Erythroblast (primary cell): ENCODE data around the gene B3GALT4.

Experiments used
- DNase-seq, 2 experiments: peaks; one replicate each; lab custom pipeline; 2025; lab: John Stamatoyannopoulos, UW
- GATA1 ChIP-seq: IDR thresholded peaks from 2 replicates; pipeline ENCODE4 v1.6.1; 2011; ENCODE audit warnings: low read depth, mild to moderate bottlenecking, control low read depth, low read length, moderate library complexity
- POLR2A ChIP-seq: IDR thresholded peaks from 2 replicates; pipeline ENCODE4 v1.6.1; 2011; ENCODE audit warnings: mild to moderate bottlenecking, low read length

B3GALT4 gene

DNA sequence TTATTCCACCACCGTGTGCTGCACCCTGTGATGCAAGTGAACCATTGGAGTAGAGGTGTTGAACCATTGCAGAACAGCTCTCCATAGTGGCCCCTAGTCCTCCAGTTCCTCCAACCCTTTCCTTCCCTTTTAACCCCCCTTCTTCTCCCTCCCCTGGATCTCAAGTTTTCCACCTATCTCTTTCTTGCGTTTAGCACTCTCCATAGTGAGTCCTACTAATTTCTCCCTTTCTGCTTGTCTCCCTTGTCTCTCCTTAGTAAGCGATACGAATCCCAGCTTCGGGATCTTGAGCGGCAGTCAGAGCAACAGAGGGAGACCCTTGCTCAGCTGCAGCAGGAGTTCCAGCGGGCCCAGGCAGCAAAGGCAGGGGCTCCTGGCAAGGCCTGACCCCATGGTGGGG, 13.5 kb downstream of the B3GALT4 start:
- no peak for TF ChIP-seq GATA1
- TF ChIP-seq POLR2A: no peak
- DNase-seq: no peak

DNA sequence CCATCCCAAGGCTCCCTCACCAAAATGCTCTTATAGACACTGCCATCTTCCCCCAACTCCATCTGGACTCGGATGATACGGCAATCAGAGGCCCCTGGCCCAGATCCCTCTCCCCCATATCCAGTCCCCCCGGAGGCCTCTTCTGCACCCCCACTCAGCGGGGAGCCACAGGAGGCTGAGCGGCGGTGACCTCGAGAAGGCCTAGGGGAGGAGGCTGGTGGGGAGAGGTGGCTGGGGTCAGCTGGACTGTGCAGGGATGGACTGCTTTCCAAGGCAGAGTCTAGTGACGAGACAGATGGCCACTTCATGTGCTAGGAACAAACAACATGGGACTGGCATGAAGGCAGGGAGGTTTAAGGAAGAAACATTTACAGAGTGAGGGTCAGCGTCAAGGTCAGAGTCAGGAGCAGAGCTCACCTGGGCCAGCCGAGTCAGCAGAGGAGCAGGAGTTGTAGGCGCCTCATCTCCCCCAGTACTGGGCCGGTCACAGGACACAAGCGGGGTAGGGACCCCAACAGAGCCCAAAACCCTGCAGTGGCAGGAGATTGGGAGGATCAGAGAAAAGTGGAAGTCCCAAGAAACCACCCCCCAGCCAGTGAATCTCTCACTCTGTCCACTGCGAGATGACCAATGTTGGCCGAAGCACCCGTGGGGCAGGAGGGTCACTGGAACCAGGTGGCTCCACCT, 16.2 kb downstream of the B3GALT4 start:
- no peak for DNase-seq

DNA sequence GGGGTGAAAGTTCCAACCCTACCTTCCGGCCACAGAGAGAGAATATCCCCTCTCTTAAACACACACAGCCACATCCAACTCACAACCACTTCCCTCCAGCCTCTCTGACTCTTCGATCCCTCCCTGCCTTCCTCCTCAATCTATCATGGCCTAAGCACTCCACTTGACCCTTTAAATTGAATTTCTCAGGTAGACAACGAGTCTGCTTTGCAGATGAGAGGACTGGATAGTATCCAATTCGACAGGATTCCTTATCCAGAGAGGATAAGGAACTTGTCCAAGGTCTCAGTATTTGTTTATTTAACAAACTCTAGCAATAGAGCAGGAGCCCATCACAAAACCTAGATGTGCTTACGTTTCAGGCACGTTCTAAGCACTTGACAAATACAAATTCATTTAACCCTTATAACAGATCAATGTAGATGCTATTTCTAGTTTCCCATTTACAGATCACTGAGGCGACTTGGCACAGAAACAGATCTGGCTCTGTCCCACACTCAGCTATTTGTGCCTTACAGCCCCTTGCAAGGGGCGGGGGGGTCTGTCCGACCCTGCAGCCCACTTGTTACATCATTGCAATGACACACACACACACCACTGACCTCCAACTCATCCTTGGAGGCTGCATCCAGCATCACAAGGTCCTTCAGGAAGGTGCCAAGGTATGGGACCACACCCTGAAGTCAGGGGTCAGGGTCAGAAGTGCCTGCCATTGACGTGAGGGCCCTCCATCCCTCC, 17.3 kb downstream of the B3GALT4 start:
- DNase-seq: no peak
- no peak for TF ChIP-seq GATA1
- no peak for TF ChIP-seq POLR2A

More for the DNA sequence above, 16.2 kb downstream of the B3GALT4 start:
- no peak for TF ChIP-seq GATA1
- TF ChIP-seq POLR2A: no peak

DNA sequence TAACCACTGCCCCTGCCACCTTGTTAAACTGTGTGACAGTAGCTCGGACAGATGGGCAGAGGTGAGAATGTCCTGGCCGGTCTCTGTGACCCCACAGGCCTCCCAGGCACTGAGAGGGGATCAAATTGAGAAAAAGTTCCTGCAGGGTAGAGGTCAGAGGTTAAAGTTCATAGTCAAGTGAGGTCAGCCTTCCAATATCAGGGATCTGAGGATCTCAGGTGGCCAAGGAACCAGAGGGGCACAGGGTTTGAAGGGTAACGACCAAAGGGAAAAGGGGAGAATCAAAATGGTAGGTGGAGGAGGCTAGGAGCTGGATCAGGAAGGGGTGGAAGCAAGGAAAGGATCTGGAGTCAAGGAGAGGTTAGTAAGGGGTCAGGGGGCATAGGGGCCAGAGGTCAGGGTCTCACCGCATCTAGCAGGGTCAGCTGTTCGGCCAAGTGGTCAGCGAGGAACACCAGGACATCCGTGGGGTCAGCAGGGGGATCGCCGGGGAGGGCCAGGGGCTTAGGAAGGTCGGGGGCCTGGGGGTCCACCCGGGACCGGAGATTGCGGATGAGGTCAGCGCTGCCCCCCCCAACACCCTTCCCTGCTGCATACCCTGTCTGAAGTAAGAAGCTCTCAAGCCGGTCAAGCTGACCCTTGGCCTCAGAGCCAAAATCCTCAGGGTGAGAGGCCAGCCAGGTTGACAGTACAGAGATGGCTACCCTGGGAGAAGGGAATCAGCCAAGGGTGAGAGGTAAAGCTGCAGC, 18.9 kb downstream of the B3GALT4 start:
- no peak for TF ChIP-seq GATA1
- TF ChIP-seq POLR2A: no peak
- no peak for DNase-seq

DNA sequence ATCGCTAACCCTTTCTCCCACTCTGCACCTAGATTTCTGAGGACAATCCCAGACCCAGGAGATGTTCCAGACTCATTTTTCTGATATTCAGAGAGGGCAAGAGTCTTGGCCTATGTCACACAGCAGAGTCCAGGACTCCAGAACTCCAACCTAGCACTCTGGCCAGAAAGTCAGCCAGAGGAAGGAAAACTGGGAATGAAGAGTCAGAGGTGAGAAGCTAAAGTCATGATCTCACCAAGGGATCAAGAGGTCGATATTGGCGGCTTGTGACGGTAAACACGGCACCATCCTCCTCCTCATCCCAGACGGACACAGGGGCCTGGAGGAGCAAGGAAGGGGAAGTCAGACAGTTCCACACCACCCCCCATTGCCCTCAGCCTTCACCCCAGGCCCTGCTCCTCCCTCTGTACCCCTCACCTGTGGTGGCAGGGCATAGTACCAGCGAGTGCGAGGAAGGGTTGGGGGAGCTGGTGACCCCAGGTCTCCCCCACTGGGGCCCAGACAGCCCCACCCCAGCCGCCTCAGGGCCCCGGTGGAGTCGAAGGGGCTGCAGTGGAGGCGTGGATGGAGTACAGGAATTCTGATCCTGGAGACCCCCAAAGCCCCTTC, 20.0 kb downstream of the B3GALT4 start:
- no peak for TF ChIP-seq POLR2A
- no peak for TF ChIP-seq GATA1
- no peak for DNase-seq

DNA sequence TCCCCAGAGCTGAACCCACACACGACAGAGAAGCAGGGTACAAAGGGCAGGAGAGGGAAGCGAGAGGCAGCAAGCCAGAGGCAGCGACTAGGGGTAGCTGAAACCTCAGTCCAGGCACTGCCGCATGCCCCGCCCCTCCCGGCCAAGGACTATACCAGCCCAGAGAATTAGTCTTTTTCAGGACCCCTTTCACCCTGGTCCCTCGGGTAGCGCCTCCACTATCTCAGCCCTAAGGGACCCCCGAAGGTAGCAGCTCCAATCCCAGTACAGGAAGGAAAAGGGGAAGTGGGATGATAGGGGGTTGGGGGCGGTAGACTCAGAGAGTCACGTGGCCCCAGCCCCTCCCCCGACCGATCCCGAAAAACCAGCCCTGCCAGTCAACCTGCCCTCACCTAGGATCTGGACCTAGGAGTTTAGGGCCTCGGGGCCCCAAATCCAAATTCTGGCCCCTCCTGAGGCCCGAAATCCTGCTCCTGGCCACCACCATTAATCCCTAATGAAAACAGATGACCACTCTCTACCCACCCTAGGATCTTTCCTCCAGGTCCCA, 20.6 kb downstream of the B3GALT4 start:
- no peak for TF ChIP-seq GATA1
- no peak for DNase-seq

DNA sequence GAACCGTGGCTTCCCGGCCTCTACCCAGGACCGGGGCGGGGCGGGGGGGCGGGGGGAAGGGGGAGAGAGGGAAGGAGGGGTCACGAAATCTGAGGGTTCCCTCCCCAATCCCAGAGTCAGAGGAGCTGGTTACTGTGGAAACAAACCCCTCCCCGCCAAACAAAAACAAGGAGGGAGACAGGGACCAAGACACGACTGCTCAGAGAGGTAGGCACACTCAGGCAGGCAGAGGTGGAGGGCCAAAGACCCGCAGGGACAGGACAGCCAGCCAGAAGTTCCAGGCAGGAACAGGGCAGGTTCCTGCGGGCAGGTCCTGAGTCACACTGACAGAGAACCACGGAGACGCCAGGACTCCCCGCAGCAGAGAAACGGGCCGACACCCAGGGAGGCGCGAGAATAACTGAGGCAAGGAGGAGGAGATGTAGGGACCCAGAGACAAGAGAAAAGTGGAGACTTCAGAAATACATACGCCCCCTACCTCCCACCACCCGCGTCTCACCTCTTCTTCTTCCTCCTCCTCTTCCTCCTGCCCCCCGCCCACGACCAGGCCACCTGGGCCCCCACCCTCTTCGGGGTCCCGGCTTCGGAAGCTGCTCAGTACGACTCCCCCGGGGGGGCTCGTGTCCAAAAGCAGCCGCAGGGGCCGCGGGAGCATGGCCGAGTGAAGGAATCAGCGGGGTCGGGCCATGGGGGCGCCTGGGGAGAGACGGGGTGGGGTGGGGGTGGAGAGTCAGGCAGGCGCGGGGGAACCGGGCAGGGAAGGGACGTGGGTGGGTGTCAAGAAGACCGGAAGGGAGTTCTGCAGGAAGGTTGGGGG, 21.2 kb downstream of the B3GALT4 start:
- TF ChIP-seq GATA1 (no peak), POLR2A (peak; percentile 72)
- DNase-seq: peak; percentile 73 to 76

DNA sequence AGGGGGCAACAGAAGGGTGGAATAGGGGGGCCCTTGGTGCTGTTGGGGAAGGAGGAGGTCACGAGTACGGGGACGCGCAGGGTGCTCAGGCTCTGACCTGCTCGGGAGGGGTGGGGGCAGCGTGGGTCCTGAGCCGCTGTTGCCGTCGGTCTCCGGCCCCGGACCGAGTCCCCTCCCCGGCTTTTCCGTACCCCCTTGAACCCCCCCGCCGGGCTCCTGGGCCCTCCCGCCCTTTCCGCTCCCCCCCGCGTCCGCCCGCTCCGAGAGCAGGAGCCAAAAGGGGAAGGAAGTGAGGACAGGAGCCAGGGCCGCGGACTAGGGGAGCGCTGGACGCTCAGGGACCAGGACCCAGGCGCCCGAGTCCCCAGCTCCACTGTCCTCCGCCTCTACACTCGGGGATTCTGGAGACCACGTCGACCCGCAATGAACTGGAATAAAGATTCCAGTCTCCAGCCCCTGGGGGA, 21.9 kb downstream of the B3GALT4 start, which contains the start of gene RGL2:
TSS of gene RGL2 (minus strand) at position 170 of the 464 bp plus-strand sequence. CDS start 332 bp downstream, outside the sequence.
- TF ChIP-seq GATA1 (no peak), POLR2A (no peak)
- DNase-seq: peak; percentile 68 to 77

DNA sequence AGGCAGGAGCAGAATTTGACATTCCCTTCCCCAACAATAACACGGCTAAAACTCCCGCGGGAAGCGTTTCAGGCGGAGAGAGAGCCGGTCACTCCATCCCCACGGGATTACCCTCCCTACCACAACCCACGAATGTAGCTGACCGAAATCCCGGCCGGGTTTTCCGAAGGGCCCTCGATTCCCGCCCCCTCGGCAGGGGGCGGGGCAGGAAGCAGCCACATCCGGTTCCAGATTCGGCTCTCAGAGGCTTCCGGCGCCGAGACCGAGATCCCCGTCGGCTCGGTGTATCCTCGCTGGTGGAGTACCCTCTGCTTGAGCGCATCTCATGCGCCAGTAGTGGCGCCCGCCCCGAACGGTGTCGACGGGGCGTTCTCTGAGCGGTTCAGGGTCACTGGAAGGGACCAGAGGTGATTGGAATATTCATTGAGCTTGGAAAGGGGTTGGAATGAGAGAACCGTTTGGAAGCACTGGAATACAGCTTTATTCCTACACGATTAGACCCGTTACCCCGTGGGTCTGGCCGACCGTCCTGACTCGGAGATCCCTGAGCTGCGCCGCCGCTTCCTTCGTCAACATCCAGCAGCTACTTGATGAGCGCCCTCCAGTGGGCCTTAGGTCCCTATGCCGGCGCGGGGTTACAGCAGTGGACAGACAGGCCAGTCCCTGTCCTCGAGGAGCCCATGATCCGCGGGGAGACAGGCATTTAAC, 22.5 kb downstream of the B3GALT4 start:
- peak; percentile 92 to 94 for DNase-seq
- no peak for TF ChIP-seq GATA1
- peak; percentile 97 for TF ChIP-seq POLR2A

DNA sequence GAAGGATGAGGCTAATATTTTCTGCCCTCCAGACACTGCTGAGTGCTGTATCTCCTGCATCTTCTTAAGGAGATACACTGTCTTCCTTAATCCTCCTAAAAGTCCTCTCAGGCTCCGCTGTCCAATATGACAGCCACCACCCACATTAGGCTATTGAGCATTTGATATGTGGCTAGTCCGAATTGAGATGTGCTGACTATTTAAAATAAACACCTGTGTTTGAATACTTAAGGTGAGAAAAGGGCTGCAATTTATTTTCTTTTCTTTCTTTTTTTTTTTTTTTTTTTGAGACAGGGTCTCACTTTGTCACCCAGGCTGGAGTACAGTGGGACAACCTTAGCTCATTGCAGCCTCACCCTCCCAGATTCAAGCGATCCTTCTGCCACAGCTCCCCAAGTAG, 25.0 kb downstream of the B3GALT4 start:
- no peak for TF ChIP-seq GATA1
- no peak for TF ChIP-seq POLR2A
- no peak for DNase-seq

DNA sequence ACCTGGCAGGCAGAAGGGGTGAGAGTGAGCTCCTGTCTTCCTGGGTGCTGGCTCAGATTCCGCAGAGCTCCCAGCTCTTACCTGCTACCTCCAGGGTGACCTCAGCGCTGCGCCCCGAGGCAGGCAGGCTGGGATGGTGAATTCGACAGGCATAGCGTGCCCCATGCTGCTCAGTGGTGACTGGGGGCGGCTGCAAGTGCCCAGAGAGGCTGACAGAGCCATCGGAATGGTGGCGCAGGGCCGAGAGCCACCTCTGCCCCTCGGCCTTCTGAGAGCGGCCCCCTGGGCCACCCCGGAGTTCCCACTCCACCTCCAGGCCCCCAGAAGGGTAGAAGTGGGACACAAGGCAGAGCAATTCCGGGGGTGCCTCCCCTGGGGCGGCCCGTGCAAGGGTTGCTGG, 27.3 kb downstream of the B3GALT4 start:
- TF ChIP-seq GATA1 (no peak), POLR2A (no peak)
- DNase-seq: no peak

DNA sequence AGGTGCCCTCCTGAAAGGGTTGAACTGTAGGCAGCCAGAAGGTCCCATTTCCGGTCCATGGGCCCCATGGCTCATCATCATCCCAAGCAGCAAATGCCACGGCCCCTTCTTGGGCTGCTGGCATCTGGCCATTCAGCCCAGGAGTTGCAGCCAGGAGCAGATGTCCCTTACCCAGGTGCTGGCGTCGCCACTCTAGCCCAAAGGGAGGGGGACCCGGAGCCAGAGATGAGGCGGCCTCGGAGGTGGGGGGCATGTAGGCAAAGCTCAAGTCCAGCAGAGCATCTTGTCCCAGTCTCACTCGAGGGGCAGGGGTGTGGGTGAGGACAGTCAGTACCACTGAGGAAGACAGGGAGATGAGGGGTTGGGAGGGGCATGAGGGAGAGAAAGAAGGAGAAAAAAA, 28.1 kb downstream of the B3GALT4 start:
- TF ChIP-seq GATA1 (no peak), POLR2A (peak; percentile 18)
- no peak for DNase-seq
